ENCODE results near the gene SORBS1.

GRCh38 chr10:95437669-95438068 is 123.5 kb downstream of the SORBS1 start:
- no peak for TF ChIP-seq CTCF (IDR thresholded peaks at IDR 0.05)
- TF ChIP-seq POLR2A (IDR thresholded peaks at IDR 0.05) = no peak

Measured in testis (tissue), 2 donors.